ENCODE measurements around the gene SPRED2. TPM values are rescaled to one million over a fixed set of nuclear protein-coding genes. Genes with fewer than 3 reads are reported as not detected.

The SPRED2 gene
- total RNA-seq, 2 donors from 2014 or later: 21.9 to 22.3 TPM

DNA sequence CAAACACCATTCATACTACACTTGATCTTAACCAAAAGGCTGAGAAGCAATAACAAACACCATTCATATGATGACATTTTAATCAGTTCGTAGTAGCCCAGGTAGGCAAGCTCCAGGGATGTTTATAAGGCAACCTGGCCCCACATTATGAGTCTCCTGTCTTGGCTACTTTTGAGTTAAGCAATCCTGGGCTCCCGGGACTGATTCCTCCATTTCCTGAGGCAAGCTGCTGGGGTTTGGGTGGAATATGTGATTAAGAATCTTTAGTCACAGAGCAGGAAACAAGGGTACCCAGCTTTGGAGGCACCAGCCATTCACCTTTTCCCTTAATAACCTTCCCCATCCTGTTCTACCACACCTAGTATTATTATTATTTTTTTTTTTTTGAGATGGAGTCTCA is 24.5 kb upstream of the SPRED2 start:
- no peaks in the 10 kb centered on the region for H3K9me3 ChIP-seq
- TF ChIP-seq, protein P1, sequence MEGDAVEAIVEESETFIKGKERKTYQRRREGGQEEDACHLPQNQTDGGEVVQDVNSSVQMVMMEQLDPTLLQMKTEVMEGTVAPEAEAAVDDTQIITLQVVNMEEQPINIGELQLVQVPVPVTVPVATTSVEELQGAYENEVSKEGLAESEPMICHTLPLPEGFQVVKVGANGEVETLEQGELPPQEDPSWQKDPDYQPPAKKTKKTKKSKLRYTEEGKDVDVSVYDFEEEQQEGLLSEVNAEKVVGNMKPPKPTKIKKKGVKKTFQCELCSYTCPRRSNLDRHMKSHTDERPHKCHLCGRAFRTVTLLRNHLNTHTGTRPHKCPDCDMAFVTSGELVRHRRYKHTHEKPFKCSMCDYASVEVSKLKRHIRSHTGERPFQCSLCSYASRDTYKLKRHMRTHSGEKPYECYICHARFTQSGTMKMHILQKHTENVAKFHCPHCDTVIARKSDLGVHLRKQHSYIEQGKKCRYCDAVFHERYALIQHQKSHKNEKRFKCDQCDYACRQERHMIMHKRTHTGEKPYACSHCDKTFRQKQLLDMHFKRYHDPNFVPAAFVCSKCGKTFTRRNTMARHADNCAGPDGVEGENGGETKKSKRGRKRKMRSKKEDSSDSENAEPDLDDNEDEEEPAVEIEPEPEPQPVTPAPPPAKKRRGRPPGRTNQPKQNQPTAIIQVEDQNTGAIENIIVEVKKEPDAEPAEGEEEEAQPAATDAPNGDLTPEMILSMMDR (IDR thresholded peaks at IDR 0.05): no peak
- DNase-seq (ENCODE audit: low spot score) (no peak), ATAC-seq (ENCODE audit: insufficient number of reproducible peaks, low FRiP score, low read depth) (no peak)
- no peaks in the 10 kb centered on the region for H3K4me1 ChIP-seq (ENCODE audit: control insufficient read depth in 1 of 2, low read depth in 2 of 2)
- H3K36me3 ChIP-seq: no peaks in the 10 kb centered on the region
- no peaks in the 10 kb centered on the region for H3K27me3 ChIP-seq (replicated peaks; ENCODE audit: insufficient read depth)
- H3K4me3 ChIP-seq: no peak overlapping the region
- H3K27ac ChIP-seq: no peak overlapping the region

DNA sequence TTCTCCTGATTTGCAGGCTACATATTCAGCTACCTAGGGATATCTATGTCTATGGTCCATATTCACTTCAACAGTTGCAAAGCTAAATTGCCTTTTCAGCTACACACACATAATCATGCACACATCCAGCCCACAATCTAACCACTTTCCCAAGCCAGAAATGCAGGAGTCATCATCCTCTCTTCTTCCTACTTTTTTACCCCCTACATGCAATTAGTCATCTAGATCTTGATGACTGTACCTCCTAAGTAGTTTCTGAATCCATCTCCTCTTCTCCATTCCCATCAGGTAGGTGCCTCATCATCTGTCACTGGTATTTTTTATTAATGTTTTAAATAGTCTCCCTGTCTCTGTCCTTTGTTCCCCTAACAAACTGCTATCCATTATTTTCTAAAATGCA is 23.7 kb upstream of the SPRED2 start:
- DNase-seq (ENCODE audit: low spot score) (no peak), ATAC-seq (ENCODE audit: insufficient number of reproducible peaks, low FRiP score, low read depth) (no peak)
- no peaks in the 10 kb centered on the region for H3K4me1 ChIP-seq (ENCODE audit: control insufficient read depth in 1 of 2, low read depth in 2 of 2)
- no peaks in the 10 kb centered on the region for H3K9me3 ChIP-seq
- no peak overlapping the region for H3K27ac ChIP-seq
- no peaks in the 10 kb centered on the region for H3K27me3 ChIP-seq (replicated peaks; ENCODE audit: insufficient read depth)
- H3K4me3 ChIP-seq: no peak overlapping the region
- TF ChIP-seq, protein P1 (IDR thresholded peaks at IDR 0.05): no peak
- no peaks in the 10 kb centered on the region for H3K36me3 ChIP-seq

- Histone ChIP-seq H3K36me3 (no peaks in the 10 kb centered on the region), H3K4me3 (no peak overlapping the region), H3K9me3 (no peaks in the 10 kb centered on the region), H3K4me1 (ENCODE audit: control insufficient read depth in 1 of 2, low read depth in 2 of 2) (no peaks in the 10 kb centered on the region), H3K27me3 (replicated peaks; ENCODE audit: insufficient read depth) (no peaks in the 10 kb centered on the region), H3K27ac (no peak overlapping the region)
- ATAC-seq (ENCODE audit: insufficient number of reproducible peaks, low FRiP score, low read depth): no peak
- TF ChIP-seq, protein P1 (IDR thresholded peaks at IDR 0.05): no peak
- DNase-seq (ENCODE audit: low spot score): no peak
Observed at GRCh38 chr2:65453916-65454315, 21.5 kb upstream of the SPRED2 start.

GRCh38 chr2:65452150-65452895 is 19.9 kb upstream of the SPRED2 start:
- H3K9me3 ChIP-seq: no peaks in the 10 kb centered on the region
- ATAC-seq (ENCODE audit: insufficient number of reproducible peaks, low FRiP score, low read depth) (no peak), DNase-seq (ENCODE audit: low spot score) (no peak)
- no peaks in the 10 kb centered on the region for H3K36me3 ChIP-seq
- no peak overlapping the region for H3K27ac ChIP-seq
- H3K4me1 ChIP-seq (ENCODE audit: control insufficient read depth in 1 of 2, low read depth in 2 of 2): no peaks in the 10 kb centered on the region
- TF ChIP-seq, protein P1 (IDR thresholded peaks at IDR 0.05): no peak
- no peaks in the 10 kb centered on the region for H3K27me3 ChIP-seq (replicated peaks; ENCODE audit: insufficient read depth)
- H3K4me3 ChIP-seq: no peak overlapping the region

DNA sequence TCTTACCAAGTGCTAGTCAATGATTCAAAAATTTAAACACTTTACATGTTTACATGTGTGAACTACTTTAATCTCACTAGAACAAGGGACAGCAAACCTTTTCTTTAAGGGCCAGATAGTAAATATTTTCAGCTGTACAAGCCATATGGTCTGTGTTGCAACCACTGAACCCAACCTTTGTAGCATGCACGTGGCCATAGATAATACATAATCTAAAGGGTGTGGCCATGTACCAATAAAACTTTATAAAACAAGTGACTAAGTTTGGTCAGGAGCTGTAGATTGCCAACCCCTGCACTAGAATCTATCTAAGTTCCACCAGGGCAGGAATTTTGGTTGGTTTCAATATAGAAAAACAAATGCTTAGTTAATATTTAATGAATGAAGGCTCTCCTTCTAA is 18.4 kb upstream of the SPRED2 start:
- DNase-seq (ENCODE audit: low spot score): no peak
- Histone ChIP-seq H3K36me3 (no peaks in the 10 kb centered on the region), H3K27ac (no peak overlapping the region), H3K27me3 (replicated peaks; ENCODE audit: insufficient read depth) (no peaks in the 10 kb centered on the region), H3K4me3 (no peak overlapping the region), H3K9me3 (no peaks in the 10 kb centered on the region), H3K4me1 (ENCODE audit: control insufficient read depth in 1 of 2, low read depth in 2 of 2) (no peaks in the 10 kb centered on the region)
- TF ChIP-seq, protein P1 (IDR thresholded peaks at IDR 0.05): no peak
- no peak for ATAC-seq (ENCODE audit: insufficient number of reproducible peaks, low FRiP score, low read depth)
